GM12891 (cell line): Measurements from ENCODE around the gene FAF1.

Source experiments
- POLR2A ChIP-seq: IDR thresholded peaks from 2 replicates; pipeline ENCODE4 v1.6.1; 2011; ENCODE audit warnings: low read depth, low read length, control low read depth
- POLR2AphosphoS5 ChIP-seq: IDR thresholded peaks from 2 replicates; pipeline ENCODE4 v1.6.1; 2011; ENCODE audit warnings: low read depth, low read length, control low read depth
- TAF1 ChIP-seq: IDR thresholded peaks from 2 replicates; pipeline ENCODE4 v1.6.1; 2011; ENCODE audit warnings: low read depth, low read length, control low read depth

- TF ChIP-seq POLR2AphosphoS5 (no peak), POLR2A (no peak), TAF1 (no peak)
These were observed 542.6 kb downstream of the FAF1 start for GRCh38 chr1:50417507-50417906.
